GM23248 (cell line): ENCODE data around the gene SIAH2. TPM values are rescaled to one million over a fixed set of nuclear protein-coding genes. Genes with fewer than 3 reads are reported as not detected.

ENCODE experiments used
- DNase-seq: peaks from one replicate; pipeline ENCODE4 v3.0.0-alpha.2; 2015
- H2AFZ ChIP-seq: fragments of 200-600 bp; sonication (generic); 2 replicates; pipeline ENCODE4 v1.6.1; 2016; ENCODE audit warnings: antibody characterized with exemption
- H3F3A ChIP-seq: fragments of 200-600 bp; sonication (generic); 2 replicates; pipeline ENCODE4 v1.6.1; 2016; ENCODE audit warnings: mild to moderate bottlenecking, antibody characterized with exemption, mixed run types; ENCODE audit not compliant: insufficient read depth
- H3K27ac ChIP-seq: fragments of 200-600 bp; sonication (generic); 2 replicates; pipeline ENCODE4 v1.5.1; 2016; ENCODE audit warnings: mild to moderate bottlenecking
- H3K27me3 ChIP-seq: fragments of 200-600 bp; sonication (generic); replicated peaks from 2 replicates; pipeline ENCODE4 v1.6.1; 2016; ENCODE audit warnings: mild to moderate bottlenecking; ENCODE audit not compliant: insufficient read depth
- H3K36me3 ChIP-seq: fragments of 200-600 bp; sonication (generic); 2 replicates; pipeline ENCODE4 v1.6.1; 2016; ENCODE audit warnings: low read depth, mild to moderate bottlenecking
- H3K4me1 ChIP-seq: fragments of 200-600 bp; sonication (generic); 2 replicates; pipeline ENCODE4 v1.6.1; 2016; ENCODE audit warnings: mild to moderate bottlenecking; ENCODE audit not compliant: insufficient read depth
- H3K4me2 ChIP-seq: fragments of 200-600 bp; sonication (generic); one replicate; pipeline ENCODE4 v1.6.1; 2016; ENCODE audit warnings: mild to moderate bottlenecking; ENCODE audit not compliant: unreplicated experiment
- H3K4me3 ChIP-seq: fragments of 200-600 bp; sonication (generic); 2 replicates; pipeline ENCODE4 v1.5.1; 2016; ENCODE audit warnings: mild to moderate bottlenecking
- H3K79me2 ChIP-seq: fragments of 200-600 bp; sonication (generic); 2 replicates; pipeline ENCODE4 v1.6.1; 2016; ENCODE audit warnings: mild to moderate bottlenecking; ENCODE audit not compliant: insufficient read depth
- H3K9ac ChIP-seq: fragments of 200-600 bp; sonication (generic); 2 replicates; pipeline ENCODE4 v1.6.1; 2016; ENCODE audit warnings: mild to moderate bottlenecking
- H3K9me2 ChIP-seq: fragments of 200-600 bp; sonication (generic); 2 replicates; pipeline ENCODE4 v1.6.1; 2016; ENCODE audit warnings: mixed run types, mild to moderate bottlenecking, moderate library complexity; ENCODE audit not compliant: insufficient read depth
- H3K9me3 ChIP-seq: fragments of 200-600 bp; sonication (generic); one replicate; pipeline ENCODE4 v1.6.1; 2017; ENCODE audit warnings: low read depth
- H4K20me1 ChIP-seq: fragments of 200-600 bp; sonication (generic); 2 replicates; pipeline ENCODE4 v1.6.0; 2016; ENCODE audit not compliant: insufficient read depth
- EZH2 ChIP-seq: fragments of 200-600 bp; sonication (generic); IDR thresholded peaks from 2 replicates; pipeline ENCODE4 v1.6.1; 2018; ENCODE audit warnings: antibody characterized with exemption, mild to moderate bottlenecking; ENCODE audit not compliant: insufficient read depth, poor library complexity, severe bottlenecking
- EZH2phosphoT487 ChIP-seq: fragments of 200-600 bp; sonication (generic); IDR thresholded peaks from 2 replicates; pipeline ENCODE4 v1.6.1; 2018; ENCODE audit warnings: antibody characterized with exemption, moderate library complexity, mild to moderate bottlenecking, low read depth; ENCODE audit not compliant: insufficient read depth
- WGBS, 2 experiments: methylation state at CpG; one replicate each; pipeline ENCODE4 v1.1.6; 2015 to 2017; ENCODE audit warnings: low lambda C conversion rate in 2 of 2, low coverage in 1 of 2; ENCODE audit errors: missing lambda C conversion rate in 2 of 2; 5-methylcytosine and 5-hydroxymethylcytosine counted together
- in situ Hi-C: fragments of 300-500 bp; cut with MboI; formaldehyde crosslinking; loops from 2 replicates; pipeline ENCODE4 v1.15.0; 2020
- polyA plus RNA-seq: library from polyadenylated mRNA; unstranded; fragments of >200 nt; fragmentation: Nextera tagmentation; extraction: Ambion mirVana; gene quantifications from 2 replicates; pipeline ENCODE4 v1.2.1, GENCODE V29; 2016
- total RNA-seq: library from RNA; depleted of rRNA; stranded (reverse); fragments of >200 nt; shearing (Covaris generic); gene quantifications from 2 replicates; pipeline ENCODE4 v1.2.3, GENCODE V29; 2014

SIAH2 gene
- total and polyA plus RNA-seq, 2 experiments from 2014 or later = 27.2 to 84.7 TPM

- H3K4me2 ChIP-seq = peak overlapping the region; percentile 94
- WGBS, 2 experiments = 45 to 55% methylated on average over 6 of the region's 6 CpGs
- peaks cover 68% of the 10 kb centered on the region for H3K79me2 ChIP-seq
- in situ Hi-C loops = no loop called here
- no peaks in the 10 kb centered on the region; the same call in 1 of the 2 replicates for H4K20me1 ChIP-seq
- H3K27me3 ChIP-seq = no peaks in the 10 kb centered on the region
- peaks cover 40% of the 10 kb centered on the region for H3K4me1 ChIP-seq
- peak overlapping the region; percentile 87 for H3K4me3 ChIP-seq
- no peaks in the 10 kb centered on the region for H3K36me3 ChIP-seq
- H3K9ac ChIP-seq = peak overlapping the region; percentile 91
- no peak for TF ChIP-seq EZH2phosphoT487
- TF ChIP-seq EZH2 = no peak
- no peaks in the 10 kb centered on the region for H3K9me2 ChIP-seq
- H3K9me3 ChIP-seq = no peaks in the 10 kb centered on the region
- no peak for DNase-seq
- peak overlapping the region; percentile 94 for H3K27ac ChIP-seq
- H3F3A ChIP-seq = peaks cover 21% of the 10 kb centered on the region
- no peak overlapping the region for H2AFZ ChIP-seq
Observed at GRCh38 chr3:150760431-150761200, 2.4 kb downstream of the SIAH2 start.

GRCh38 chr3:150759947-150760346, 3.0 kb downstream of the SIAH2 start:
- H3K27me3 ChIP-seq = no peaks in the 10 kb centered on the region
- H3K36me3 ChIP-seq = no peaks in the 10 kb centered on the region
- H3K4me1 ChIP-seq = peaks cover 42% of the 10 kb centered on the region
- no peaks in the 10 kb centered on the region; the same call in 1 of the 2 replicates for H4K20me1 ChIP-seq
- no peaks in the 10 kb centered on the region for H3K9me3 ChIP-seq
- in situ Hi-C loops = no loop called here
- DNase-seq = no peak
- WGBS, 2 experiments = 98 to 100% methylated on average over 2 of the region's 2 CpGs
- peak overlapping the region; percentile 24 for H3K27ac ChIP-seq
- H3K9ac ChIP-seq = peak overlapping the region; percentile 91
- no peak for TF ChIP-seq EZH2phosphoT487
- no peak for TF ChIP-seq EZH2
- H2AFZ ChIP-seq = no peak overlapping the region
- H3K9me2 ChIP-seq = no peaks in the 10 kb centered on the region
- peaks cover 75% of the 10 kb centered on the region for H3K79me2 ChIP-seq
- peaks cover 20% of the 10 kb centered on the region for H3F3A ChIP-seq
- peak overlapping the region; percentile 94 for H3K4me2 ChIP-seq
- peak overlapping the region; percentile 87 for H3K4me3 ChIP-seq

- Histone ChIP-seq H3K9me2 (no peaks in the 10 kb centered on the region), H3K79me2 (peaks cover 81% of the 10 kb centered on the region), H4K20me1 (no peaks in the 10 kb centered on the region; the same call in 1 of the 2 replicates), H3K27ac (peak overlapping the region; percentile 24), H3K9ac (peak overlapping the region; percentile 91; the same call in 1 of the 2 replicates), H3K9me3 (no peaks in the 10 kb centered on the region), H3K4me3 (peak overlapping the region; percentile 87), H3K27me3 (no peaks in the 10 kb centered on the region), H3K36me3 (no peaks in the 10 kb centered on the region), H2AFZ (no peak overlapping the region), H3K4me2 (peak overlapping the region; percentile 94), H3F3A (peaks cover 14% of the 10 kb centered on the region), H3K4me1 (peaks cover 38% of the 10 kb centered on the region)
- TF ChIP-seq EZH2phosphoT487 = no peak
- TF ChIP-seq EZH2 = no peak
- WGBS, 2 experiments = 69% methylated on average over 3 of the region's 3 CpGs
- peak; percentile 61 for DNase-seq
- in situ Hi-C loops = no loop called here
Observed at GRCh38 chr3:150759319-150759718, 3.6 kb downstream of the SIAH2 start.

- Histone ChIP-seq H2AFZ (no peak overlapping the region), H3K79me2 (peaks cover 97% of the 10 kb centered on the region), H3K9me2 (no peaks in the 10 kb centered on the region), H3K4me1 (peaks cover 36% of the 10 kb centered on the region), H3K36me3 (no peaks in the 10 kb centered on the region), H3K4me3 (no peak overlapping the region), H3K9me3 (no peaks in the 10 kb centered on the region), H3K27me3 (no peaks in the 10 kb centered on the region), H3F3A (peaks cover 9% of the 10 kb centered on the region; the same call in 1 of the 2 replicates), H3K27ac (no peak overlapping the region), H3K4me2 (no peak overlapping the region), H4K20me1 (no peaks in the 10 kb centered on the region; the same call in 1 of the 2 replicates), H3K9ac (no peak overlapping the region)
- in situ Hi-C loops = no loop called here
- TF ChIP-seq EZH2 = no peak
- TF ChIP-seq EZH2phosphoT487 = no peak
- DNase-seq = no peak
Observed at GRCh38 chr3:150757768-150758167, 5.2 kb downstream of the SIAH2 start.
